Keratinocyte (primary cell): Measurements from ENCODE around the gene SCUBE1. TPM values are rescaled to one million over a fixed set of nuclear protein-coding genes. Genes with fewer than 3 reads are reported as not detected.

Source experiments
- DNase-seq: peaks from one replicate; pipeline ENCODE4 v3.0.0-alpha.2; 2011; ENCODE audit warnings: low read depth, missing footprints, low spot score
- FAIRE-seq: peaks from 2 replicates; lab custom pipeline; 2011; peaks lifted over from hg19 to GRCh38; lab: Jason Lieb, UNC
- H2AFZ ChIP-seq: 2 replicates; pipeline ENCODE4 v1.6.0; 2012; ENCODE audit warnings: low read length, control low read depth, inconsistent platforms; ENCODE audit not compliant: control insufficient read depth
- H3K27ac ChIP-seq: 2 replicates; pipeline ENCODE4 v1.5.1; 2011; ENCODE audit warnings: low read length; ENCODE audit not compliant: control insufficient read depth, insufficient read depth
- H3K27me3 ChIP-seq: 3 replicates; pipeline ENCODE4 v1.6.0; 2011; ENCODE audit warnings: low read length; ENCODE audit not compliant: control insufficient read depth, insufficient read depth; ENCODE audit errors: extremely low read depth
- H3K36me3 ChIP-seq, 2 experiments: 2 replicates in 1 of 2; 3 replicates in 1 of 2; pipeline ENCODE4 v1.5.1; 2011; ENCODE audit warnings: low read length in 2 of 2, mild to moderate bottlenecking in 1 of 2; ENCODE audit not compliant: control insufficient read depth in 2 of 2, insufficient read depth in 2 of 2; ENCODE audit errors: extremely low read depth in 1 of 2
- H3K4me1 ChIP-seq: 3 replicates; pipeline ENCODE4 v1.5.1; 2011; ENCODE audit warnings: low read length; ENCODE audit not compliant: control insufficient read depth, insufficient read depth; ENCODE audit errors: extremely low read depth
- H3K4me2 ChIP-seq: 3 replicates; pipeline ENCODE4 v1.6.0; 2011; ENCODE audit warnings: low read depth, low read length; ENCODE audit not compliant: control insufficient read depth, insufficient read depth; ENCODE audit errors: extremely low read depth
- H3K4me3 ChIP-seq, 3 experiments: fragments of 200-600 bp in 1 of 3; sonication (generic) in 1 of 3; 2 replicates in 2 of 3; 3 replicates in 1 of 3; pipeline ENCODE4 v1.5.1; 2011 to 2016; ENCODE audit warnings: low read length in 3 of 3, mild to moderate bottlenecking in 3 of 3, control low read depth in 2 of 3, inconsistent platforms in 1 of 3, low read depth in 1 of 3, mixed read lengths in 1 of 3, mixed run types in 1 of 3, moderate library complexity in 1 of 3; ENCODE audit not compliant: control insufficient read depth in 2 of 3, insufficient read depth in 2 of 3; ENCODE audit errors: extremely low read depth in 1 of 3
- H3K79me2 ChIP-seq: 2 replicates; pipeline ENCODE4 v1.6.0; 2012; ENCODE audit warnings: low read length; ENCODE audit not compliant: control insufficient read depth, insufficient read depth
- H3K9ac ChIP-seq: 3 replicates; pipeline ENCODE4 v1.6.0; 2011; ENCODE audit warnings: low read length; ENCODE audit not compliant: control insufficient read depth, insufficient read depth; ENCODE audit errors: extremely low read depth
- H3K9me1 ChIP-seq: 3 replicates; pipeline ENCODE4 v1.6.0; 2011; ENCODE audit warnings: low read length; ENCODE audit not compliant: control insufficient read depth, insufficient read depth; ENCODE audit errors: extremely low read depth
- H3K9me3 ChIP-seq: 2 replicates; pipeline ENCODE4 v1.5.1; 2012; ENCODE audit warnings: low read depth, low read length; ENCODE audit not compliant: control insufficient read depth
- H4K20me1 ChIP-seq: 3 replicates; pipeline ENCODE4 v1.6.0; 2011; ENCODE audit warnings: low read length; ENCODE audit not compliant: control insufficient read depth, insufficient read depth; ENCODE audit errors: extremely low read depth
- EZH2 ChIP-seq: IDR thresholded peaks from one replicate; pipeline ENCODE4 v1.6.1; 2012; ENCODE audit warnings: inconsistent platforms, mild to moderate bottlenecking, low read length, moderate library complexity
- dilution Hi-C: fragments of 300-500 bp; cut with MboI; formaldehyde crosslinking; loops from one replicate; pipeline ENCODE4 v1.7.0; 2020; ENCODE audit warnings: low sequenced_read_pairs; ENCODE audit not compliant: extremely low pct_ligation_motif_present
- polyA plus RNA-seq, 5 experiments: library from polyadenylated mRNA; depleted of rRNA in 3 of 5; stranded (reverse) in 3 of 5; stranded (forward) in 1 of 5; unstranded in 1 of 5; fragments of >200 nt; gene quantifications; 1 replicate in 1 of 5; 2 replicates in 3 of 5; 3 replicates in 1 of 5; pipeline versions ENCODE4 v1.2.1 to v1.2.3, GENCODE V29; 2011 to 2012; ENCODE audit warnings: missing spikeins in 2 of 5, low read depth in 1 of 5, low replicate concordance in 1 of 5
- TF ChIP-seq, protein P1 (sequence below), 3 experiments: IDR thresholded peaks in 1 of 3; conservative IDR thresholded peaks in 1 of 3; optimal IDR thresholded peaks in 1 of 3; 2 replicates in 2 of 3; 3 replicates in 1 of 3; pipeline versions ENCODE3 to v1.5.1; 2011; ENCODE audit warnings: low read length in 3 of 3, mild to moderate bottlenecking in 3 of 3, moderate library complexity in 2 of 3, control low read depth in 1 of 3, inconsistent platforms in 1 of 3; ENCODE audit not compliant: insufficient read depth in 2 of 3; ENCODE audit errors: extremely low read depth in 1 of 3

The SCUBE1 gene
- polyA plus RNA-seq, 1 donor (not counting 4 experiments of a cell fraction or from before 2014, with no cell fraction given), result not detected

DNA sequence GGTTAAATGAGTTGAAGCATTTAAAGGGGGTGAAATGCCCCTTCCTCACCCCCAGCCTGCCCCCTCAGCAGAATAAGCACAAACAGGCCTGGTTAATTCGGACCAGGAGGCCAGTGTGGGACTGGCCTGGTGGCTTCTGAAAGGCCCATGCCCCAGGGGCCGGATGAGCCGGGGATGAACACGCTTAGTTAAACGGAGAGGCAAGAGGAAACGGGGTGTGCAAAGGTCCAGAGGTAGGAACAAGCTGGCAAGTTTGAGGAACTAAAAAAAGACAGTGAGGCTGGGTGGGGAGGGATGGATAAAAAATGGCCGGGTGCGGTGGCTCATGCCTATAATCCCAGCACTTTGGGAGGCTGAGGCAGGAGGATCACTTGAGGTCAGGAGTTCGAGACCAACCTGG is 11.5 kb downstream of the SCUBE1 start:
- Histone ChIP-seq H3K9me3 (no peaks in the 10 kb centered on the region), H4K20me1 (no peaks in the 10 kb centered on the region), H3K4me3 (no peak overlapping the region), H3K27me3 (no peaks in the 10 kb centered on the region), H3K4me1 (no peaks in the 10 kb centered on the region), H3K79me2 (no peaks in the 10 kb centered on the region), H3K4me2 (no peak overlapping the region), H3K36me3 (no peaks in the 10 kb centered on the region), H3K9ac (no peak overlapping the region), H3K9me1 (no peaks in the 10 kb centered on the region), H3K27ac (no peak overlapping the region), H2AFZ (no peak overlapping the region)
- DNase-seq, result no peak
- TF ChIP-seq EZH2, result no peak
- TF ChIP-seq, protein P1, sequence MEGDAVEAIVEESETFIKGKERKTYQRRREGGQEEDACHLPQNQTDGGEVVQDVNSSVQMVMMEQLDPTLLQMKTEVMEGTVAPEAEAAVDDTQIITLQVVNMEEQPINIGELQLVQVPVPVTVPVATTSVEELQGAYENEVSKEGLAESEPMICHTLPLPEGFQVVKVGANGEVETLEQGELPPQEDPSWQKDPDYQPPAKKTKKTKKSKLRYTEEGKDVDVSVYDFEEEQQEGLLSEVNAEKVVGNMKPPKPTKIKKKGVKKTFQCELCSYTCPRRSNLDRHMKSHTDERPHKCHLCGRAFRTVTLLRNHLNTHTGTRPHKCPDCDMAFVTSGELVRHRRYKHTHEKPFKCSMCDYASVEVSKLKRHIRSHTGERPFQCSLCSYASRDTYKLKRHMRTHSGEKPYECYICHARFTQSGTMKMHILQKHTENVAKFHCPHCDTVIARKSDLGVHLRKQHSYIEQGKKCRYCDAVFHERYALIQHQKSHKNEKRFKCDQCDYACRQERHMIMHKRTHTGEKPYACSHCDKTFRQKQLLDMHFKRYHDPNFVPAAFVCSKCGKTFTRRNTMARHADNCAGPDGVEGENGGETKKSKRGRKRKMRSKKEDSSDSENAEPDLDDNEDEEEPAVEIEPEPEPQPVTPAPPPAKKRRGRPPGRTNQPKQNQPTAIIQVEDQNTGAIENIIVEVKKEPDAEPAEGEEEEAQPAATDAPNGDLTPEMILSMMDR (optimal IDR thresholded peaks at IDR 0.05 in 1 of 3, IDR thresholded peaks at IDR 0.05 in 1 of 3, conservative IDR thresholded peaks at IDR 0.05 in 1 of 3; ENCODE audit: extremely low read depth in 1 of 3, insufficient read depth in 2 of 3, low read length in 3 of 3), result no peak
- dilution Hi-C loops, result no loop called here
- FAIRE-seq, result no peak

DNA sequence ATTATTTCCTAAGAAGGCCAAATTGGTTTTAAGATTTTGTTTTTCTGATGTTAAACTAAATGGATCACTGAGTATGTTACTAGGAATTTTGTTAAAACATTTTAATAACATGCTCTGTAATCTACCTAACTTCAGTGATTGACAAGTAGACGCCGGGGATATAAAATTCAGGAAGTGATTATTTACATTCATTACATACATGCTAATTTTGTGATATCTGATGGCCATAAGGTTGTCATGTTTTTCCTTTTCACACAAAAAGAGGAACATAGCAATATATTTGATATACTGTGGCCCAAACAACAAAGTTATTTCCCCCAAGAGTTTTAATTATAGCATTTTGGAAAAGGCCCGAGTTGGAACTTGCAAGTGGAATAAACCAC is 12.1 kb downstream of the SCUBE1 start:
- Histone ChIP-seq H3K27me3 (no peaks in the 10 kb centered on the region), H3K9me1 (no peaks in the 10 kb centered on the region), H3K9ac (no peak overlapping the region), H4K20me1 (no peaks in the 10 kb centered on the region), H3K9me3 (no peaks in the 10 kb centered on the region), H2AFZ (no peak overlapping the region), H3K27ac (no peak overlapping the region), H3K4me2 (no peak overlapping the region), H3K79me2 (no peaks in the 10 kb centered on the region), H3K4me3 (no peak overlapping the region), H3K36me3 (no peaks in the 10 kb centered on the region), H3K4me1 (no peaks in the 10 kb centered on the region)
- DNase-seq (no peak), FAIRE-seq (no peak)
- TF ChIP-seq, protein P1 (optimal IDR thresholded peaks at IDR 0.05 in 1 of 3, IDR thresholded peaks at IDR 0.05 in 1 of 3, conservative IDR thresholded peaks at IDR 0.05 in 1 of 3; ENCODE audit: extremely low read depth in 1 of 3, insufficient read depth in 2 of 3, low read length in 3 of 3), result no peak
- no peak for TF ChIP-seq EZH2
- dilution Hi-C loops, result no loop called here
